VCaP (cell line): ENCODE data around the gene SLC25A39.

ENCODE experiments used
- H3K27ac ChIP-seq: fragments of 450-650 bp; 2 replicates; pipeline ENCODE4 v1.5.1; 2017
- TF ChIP-seq, protein P1 (sequence below): fragments of 450-650 bp; conservative IDR thresholded peaks from 2 replicates; pipeline ENCODE4 v1.5.1; 2017; ENCODE audit warnings: mild to moderate bottlenecking, moderate library complexity

SLC25A39 gene

GRCh38 chr17:44345454-44346026 is 20.9 kb upstream of the SLC25A39 start:
- H3K27ac ChIP-seq: peak overlapping the region; percentile 80

DNA sequence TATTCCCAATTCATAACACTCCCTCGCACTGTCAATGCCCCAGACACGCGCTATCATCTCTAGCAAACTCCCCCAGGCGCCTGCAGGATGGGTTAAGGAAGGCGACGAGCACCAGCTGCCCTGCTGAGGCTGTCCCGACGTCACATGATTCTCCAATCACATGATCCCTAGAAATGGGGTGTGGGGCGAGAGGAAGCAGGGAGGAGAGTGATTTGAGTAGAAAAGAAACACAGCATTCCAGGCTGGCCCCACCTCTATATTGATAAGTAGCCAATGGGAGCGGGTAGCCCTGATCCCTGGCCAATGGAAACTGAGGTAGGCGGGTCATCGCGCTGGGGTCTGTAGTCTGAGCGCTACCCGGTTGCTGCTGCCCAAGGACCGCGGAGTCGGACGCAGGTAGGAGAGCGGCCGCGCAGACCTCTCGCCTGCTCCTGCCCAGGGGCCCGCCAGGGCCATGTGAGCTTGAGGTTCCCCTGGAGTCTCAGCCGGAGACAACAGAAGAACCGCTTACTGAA is 20.4 kb upstream of the SLC25A39 start, which contains the start of gene GRN:
GRN (plus strand) TSS at position 364 of the 515 bp plus-strand sequence. CDS start 3,863 bp downstream, outside the sequence.
- TF ChIP-seq, protein P1, sequence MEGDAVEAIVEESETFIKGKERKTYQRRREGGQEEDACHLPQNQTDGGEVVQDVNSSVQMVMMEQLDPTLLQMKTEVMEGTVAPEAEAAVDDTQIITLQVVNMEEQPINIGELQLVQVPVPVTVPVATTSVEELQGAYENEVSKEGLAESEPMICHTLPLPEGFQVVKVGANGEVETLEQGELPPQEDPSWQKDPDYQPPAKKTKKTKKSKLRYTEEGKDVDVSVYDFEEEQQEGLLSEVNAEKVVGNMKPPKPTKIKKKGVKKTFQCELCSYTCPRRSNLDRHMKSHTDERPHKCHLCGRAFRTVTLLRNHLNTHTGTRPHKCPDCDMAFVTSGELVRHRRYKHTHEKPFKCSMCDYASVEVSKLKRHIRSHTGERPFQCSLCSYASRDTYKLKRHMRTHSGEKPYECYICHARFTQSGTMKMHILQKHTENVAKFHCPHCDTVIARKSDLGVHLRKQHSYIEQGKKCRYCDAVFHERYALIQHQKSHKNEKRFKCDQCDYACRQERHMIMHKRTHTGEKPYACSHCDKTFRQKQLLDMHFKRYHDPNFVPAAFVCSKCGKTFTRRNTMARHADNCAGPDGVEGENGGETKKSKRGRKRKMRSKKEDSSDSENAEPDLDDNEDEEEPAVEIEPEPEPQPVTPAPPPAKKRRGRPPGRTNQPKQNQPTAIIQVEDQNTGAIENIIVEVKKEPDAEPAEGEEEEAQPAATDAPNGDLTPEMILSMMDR: no peak
- H3K27ac ChIP-seq: peak within 1 kb of the TSS; percentile 80

More at GRCh38 chr17:44345454-44346026, 20.9 kb upstream of the SLC25A39 start:
- TF ChIP-seq, protein P1: peak; percentile 50

- TF ChIP-seq, protein P1: no peak
Observed at GRCh38 chr17:44343510-44344209, 19.0 kb upstream of the SLC25A39 start.

GRCh38 chr17:44340553-44340952 is 15.9 kb upstream of the SLC25A39 start:
- H3K27ac ChIP-seq: peak overlapping the region; percentile 12

More at GRCh38 chr17:44343510-44344209, 19.0 kb upstream of the SLC25A39 start:
- H3K27ac ChIP-seq: no peak overlapping the region

DNA sequence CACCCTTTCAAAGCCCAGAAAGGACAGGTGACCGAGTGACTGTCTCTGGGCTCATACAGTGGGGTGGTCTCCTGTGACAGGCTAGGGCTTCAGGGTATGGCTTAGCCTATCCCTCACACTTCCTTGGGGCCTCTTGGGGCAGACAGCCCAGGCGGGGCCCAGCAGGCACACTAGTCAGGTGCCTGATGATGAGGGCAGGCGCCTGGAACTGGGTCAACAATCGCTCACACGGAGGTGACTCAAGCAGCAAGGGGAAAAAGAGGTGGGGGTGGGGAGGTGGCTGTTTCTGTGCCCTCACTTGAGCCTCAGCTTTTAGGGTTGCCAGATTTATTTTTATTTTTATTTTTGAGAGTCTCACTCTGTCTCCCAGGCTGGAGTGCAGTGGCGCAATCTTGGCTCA is 14.1 kb upstream of the SLC25A39 start:
- H3K27ac ChIP-seq: no peak overlapping the region
- TF ChIP-seq, protein P1: no peak

DNA sequence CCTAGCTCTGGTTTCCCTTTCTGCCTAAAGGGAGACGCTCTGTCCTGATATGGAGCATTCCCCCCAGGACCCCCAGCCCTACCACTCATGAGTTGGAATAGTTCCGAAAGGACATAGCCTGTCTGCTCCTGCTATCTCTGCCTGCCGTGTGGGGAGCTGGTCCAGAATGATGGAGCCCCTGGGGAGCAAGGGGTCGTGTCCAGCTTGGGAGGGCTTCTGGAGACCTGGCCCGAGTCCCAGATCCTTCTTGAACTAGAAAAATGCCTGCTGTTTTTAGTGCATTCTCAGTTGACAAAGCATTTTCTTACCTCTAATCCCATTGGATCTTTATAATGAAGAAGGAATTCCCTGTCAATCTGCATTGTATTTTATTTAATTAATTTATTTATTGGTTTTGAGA is 11.3 kb upstream of the SLC25A39 start:
- TF ChIP-seq, protein P1: no peak
- H3K27ac ChIP-seq: no peak overlapping the region

DNA sequence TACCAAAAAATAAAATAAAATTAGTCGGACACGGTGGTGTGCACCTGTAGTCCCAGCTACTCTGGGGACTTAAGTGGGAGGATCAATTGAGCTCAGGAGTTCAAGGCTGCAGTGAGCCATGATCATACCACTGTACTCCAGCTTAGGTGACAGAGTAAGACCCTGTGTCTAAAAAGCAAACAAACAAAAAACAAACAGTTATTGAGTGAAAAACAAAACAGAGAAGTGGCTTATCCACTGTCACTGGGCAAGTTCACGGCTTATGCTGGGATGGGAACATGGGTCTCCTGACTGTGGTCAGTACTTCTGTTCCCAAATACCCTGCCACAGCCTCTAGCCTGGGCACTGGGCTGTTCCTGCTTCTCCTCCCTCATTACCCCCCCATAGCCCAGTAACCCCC is 10.9 kb upstream of the SLC25A39 start:
- TF ChIP-seq, protein P1: no peak
- H3K27ac ChIP-seq: no peak overlapping the region

- H3K27ac ChIP-seq: no peak overlapping the region
- TF ChIP-seq, protein P1: no peak
Observed at GRCh38 chr17:44334727-44335126, 10.1 kb upstream of the SLC25A39 start.
